Measurements from ENCODE around the gene FARP1.

The FARP1 gene

GRCh38 chr13:98275681-98276171 lies 132.8 kb downstream of the FARP1 start:
- no peaks in the 10 kb centered on the region for H4K20me1 ChIP-seq (ENCODE audit: control insufficient read depth, insufficient read depth, low read depth, low read length)
- H3K9me2 ChIP-seq (replicated peaks; ENCODE audit: control insufficient read depth, low read length): no peaks in the 10 kb centered on the region
- no peaks in the 10 kb centered on the region for H3K9me3 ChIP-seq (ENCODE audit: control insufficient read depth, insufficient read depth, low read length)
- H3K4me1 ChIP-seq (ENCODE audit: control insufficient read depth, low read length): peaks cover 8% of the 10 kb centered on the region; the same call in 1 of the 2 replicates
- no peaks in the 10 kb centered on the region for H3F3A ChIP-seq (ENCODE audit: control insufficient read depth, insufficient read depth)
- no peak overlapping the region for H3K4me3 ChIP-seq (ENCODE audit: low read length)
- H3K27me3 ChIP-seq (ENCODE audit: control insufficient read depth, low read length): 0 out of 2 replicates have a peak, but pooled peaks cover 2% of the 10 kb centered on the region
- H3K36me3 ChIP-seq (ENCODE audit: control insufficient read depth, low read length): no peaks in the 10 kb centered on the region
- no peaks in the 10 kb centered on the region for H3K79me2 ChIP-seq (ENCODE audit: control insufficient read depth, low read length)
- TF ChIP-seq EZH2phosphoT487 (IDR thresholded peaks at IDR 0.05; ENCODE audit: borderline replicate concordance, low read length) (no peak), CTCF (IDR thresholded peaks at IDR 0.05; ENCODE audit: low read depth, low read length, poor library complexity, severe bottlenecking) (no peak)
- H3K4me2 ChIP-seq (ENCODE audit: low read length): no peak overlapping the region
- no peak overlapping the region for H3K27ac ChIP-seq (ENCODE audit: low read depth, low read length)

GRCh38 chr13:98276486-98276885 lies 133.6 kb downstream of the FARP1 start:
- H3K79me2 ChIP-seq (ENCODE audit: control insufficient read depth, low read length): no peaks in the 10 kb centered on the region
- TF ChIP-seq EZH2phosphoT487 (IDR thresholded peaks at IDR 0.05; ENCODE audit: borderline replicate concordance, low read length): no peak
- no peak for TF ChIP-seq CTCF (IDR thresholded peaks at IDR 0.05; ENCODE audit: low read depth, low read length, poor library complexity, severe bottlenecking)

GRCh38 chr13:98278068-98278724 lies 135.3 kb downstream of the FARP1 start:
- no peaks in the 10 kb centered on the region for H3K79me2 ChIP-seq (ENCODE audit: control insufficient read depth, low read length)
- H3K27ac ChIP-seq (ENCODE audit: low read depth, low read length): no peak overlapping the region
- H3K27me3 ChIP-seq (ENCODE audit: control insufficient read depth, low read length): 0 out of 2 replicates have a peak, but pooled peaks cover 2% of the 10 kb centered on the region
- H3K36me3 ChIP-seq (ENCODE audit: control insufficient read depth, low read length): no peaks in the 10 kb centered on the region
- no peak overlapping the region for H3K4me2 ChIP-seq (ENCODE audit: low read length)
- H3K4me3 ChIP-seq (ENCODE audit: low read length): no peak overlapping the region
- TF ChIP-seq EZH2phosphoT487 (IDR thresholded peaks at IDR 0.05; ENCODE audit: borderline replicate concordance, low read length) (no peak), CTCF (IDR thresholded peaks at IDR 0.05; ENCODE audit: low read depth, low read length, poor library complexity, severe bottlenecking) (no peak)
- no peaks in the 10 kb centered on the region for H3K9me2 ChIP-seq (replicated peaks; ENCODE audit: control insufficient read depth, low read length)
- no peaks in the 10 kb centered on the region for H3K9me3 ChIP-seq (ENCODE audit: control insufficient read depth, insufficient read depth, low read length)
- no peaks in the 10 kb centered on the region for H3F3A ChIP-seq (ENCODE audit: control insufficient read depth, insufficient read depth)
- H4K20me1 ChIP-seq (ENCODE audit: control insufficient read depth, insufficient read depth, low read depth, low read length): no peaks in the 10 kb centered on the region
- peaks cover 8% of the 10 kb centered on the region; the same call in 1 of the 2 replicates for H3K4me1 ChIP-seq (ENCODE audit: control insufficient read depth, low read length)

More at GRCh38 chr13:98276486-98276885, 133.6 kb downstream of the FARP1 start:
- Histone ChIP-seq H3K27me3 (ENCODE audit: control insufficient read depth, low read length) (0 out of 2 replicates have a peak, but pooled peaks cover 2% of the 10 kb centered on the region), H3K4me1 (ENCODE audit: control insufficient read depth, low read length) (peaks cover 8% of the 10 kb centered on the region; the same call in 1 of the 2 replicates), H3K4me2 (ENCODE audit: low read length) (no peak overlapping the region), H3K36me3 (ENCODE audit: control insufficient read depth, low read length) (no peaks in the 10 kb centered on the region), H3K9me3 (ENCODE audit: control insufficient read depth, insufficient read depth, low read length) (no peaks in the 10 kb centered on the region), H3F3A (ENCODE audit: control insufficient read depth, insufficient read depth) (no peaks in the 10 kb centered on the region), H3K9me2 (replicated peaks; ENCODE audit: control insufficient read depth, low read length) (no peaks in the 10 kb centered on the region), H3K27ac (ENCODE audit: low read depth, low read length) (no peak overlapping the region), H3K4me3 (ENCODE audit: low read length) (no peak overlapping the region), H4K20me1 (ENCODE audit: control insufficient read depth, insufficient read depth, low read depth, low read length) (no peaks in the 10 kb centered on the region)

All from DOHH2 (cell line).